ENCODE results near the gene LIME1. TPM values are rescaled to one million over a fixed set of nuclear protein-coding genes. Genes with fewer than 3 reads are reported as not detected.

LIME1 gene
- total RNA-seq, 1 donor from 2014 or later = 16.6 TPM

GRCh38 chr20:63778857-63779256 is 42.4 kb downstream of the LIME1 start:
- no peak for DNase-seq
- H3K4me1 Mint-ChIP-seq (ENCODE audit: low read depth, unreplicated experiment) = peaks cover 29% of the 10 kb centered on the region
- H3K27ac Mint-ChIP-seq (ENCODE audit: unreplicated experiment) = no peak overlapping the region
- H3K4me3 Mint-ChIP-seq (ENCODE audit: unreplicated experiment) = no peak overlapping the region
- TF ChIP-seq, protein P1, sequence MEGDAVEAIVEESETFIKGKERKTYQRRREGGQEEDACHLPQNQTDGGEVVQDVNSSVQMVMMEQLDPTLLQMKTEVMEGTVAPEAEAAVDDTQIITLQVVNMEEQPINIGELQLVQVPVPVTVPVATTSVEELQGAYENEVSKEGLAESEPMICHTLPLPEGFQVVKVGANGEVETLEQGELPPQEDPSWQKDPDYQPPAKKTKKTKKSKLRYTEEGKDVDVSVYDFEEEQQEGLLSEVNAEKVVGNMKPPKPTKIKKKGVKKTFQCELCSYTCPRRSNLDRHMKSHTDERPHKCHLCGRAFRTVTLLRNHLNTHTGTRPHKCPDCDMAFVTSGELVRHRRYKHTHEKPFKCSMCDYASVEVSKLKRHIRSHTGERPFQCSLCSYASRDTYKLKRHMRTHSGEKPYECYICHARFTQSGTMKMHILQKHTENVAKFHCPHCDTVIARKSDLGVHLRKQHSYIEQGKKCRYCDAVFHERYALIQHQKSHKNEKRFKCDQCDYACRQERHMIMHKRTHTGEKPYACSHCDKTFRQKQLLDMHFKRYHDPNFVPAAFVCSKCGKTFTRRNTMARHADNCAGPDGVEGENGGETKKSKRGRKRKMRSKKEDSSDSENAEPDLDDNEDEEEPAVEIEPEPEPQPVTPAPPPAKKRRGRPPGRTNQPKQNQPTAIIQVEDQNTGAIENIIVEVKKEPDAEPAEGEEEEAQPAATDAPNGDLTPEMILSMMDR (IDR thresholded peaks at IDR 0.05; ENCODE audit: partially characterized antibody, unreplicated experiment) = no peak
- H3K9me3 Mint-ChIP-seq (ENCODE audit: unreplicated experiment) = peaks cover 11% of the 10 kb centered on the region
- H3K27me3 Mint-ChIP-seq (ENCODE audit: unreplicated experiment) = peaks cover 9% of the 10 kb centered on the region
- peaks cover 4% of the 10 kb centered on the region for H3K36me3 Mint-ChIP-seq (ENCODE audit: unreplicated experiment)

GRCh38 chr20:63781181-63781580 is 44.7 kb downstream of the LIME1 start:
- no peak overlapping the region for H3K27ac Mint-ChIP-seq (ENCODE audit: unreplicated experiment)
- peaks cover 12% of the 10 kb centered on the region for H3K27me3 Mint-ChIP-seq (ENCODE audit: unreplicated experiment)
- H3K4me1 Mint-ChIP-seq (ENCODE audit: low read depth, unreplicated experiment) = peaks cover 24% of the 10 kb centered on the region
- peaks cover 12% of the 10 kb centered on the region for H3K9me3 Mint-ChIP-seq (ENCODE audit: unreplicated experiment)
- no peak for DNase-seq
- no peaks in the 10 kb centered on the region for H3K36me3 Mint-ChIP-seq (ENCODE audit: unreplicated experiment)
- peak overlapping the region; percentile 25 for H3K4me3 Mint-ChIP-seq (ENCODE audit: unreplicated experiment)
- TF ChIP-seq, protein P1 (IDR thresholded peaks at IDR 0.05; ENCODE audit: partially characterized antibody, unreplicated experiment) = no peak

GRCh38 chr20:63782051-63782471 is 45.6 kb downstream of the LIME1 start:
- DNase-seq = no peak
- Mint-ChIP-seq H3K9me3 (ENCODE audit: unreplicated experiment) (peaks cover 7% of the 10 kb centered on the region), H3K4me1 (ENCODE audit: low read depth, unreplicated experiment) (peaks cover 23% of the 10 kb centered on the region), H3K4me3 (ENCODE audit: unreplicated experiment) (no peak overlapping the region), H3K27ac (ENCODE audit: unreplicated experiment) (no peak overlapping the region), H3K27me3 (ENCODE audit: unreplicated experiment) (peaks cover 12% of the 10 kb centered on the region), H3K36me3 (ENCODE audit: unreplicated experiment) (no peaks in the 10 kb centered on the region)
- TF ChIP-seq, protein P1 (IDR thresholded peaks at IDR 0.05; ENCODE audit: partially characterized antibody, unreplicated experiment) = no peak

DNA sequence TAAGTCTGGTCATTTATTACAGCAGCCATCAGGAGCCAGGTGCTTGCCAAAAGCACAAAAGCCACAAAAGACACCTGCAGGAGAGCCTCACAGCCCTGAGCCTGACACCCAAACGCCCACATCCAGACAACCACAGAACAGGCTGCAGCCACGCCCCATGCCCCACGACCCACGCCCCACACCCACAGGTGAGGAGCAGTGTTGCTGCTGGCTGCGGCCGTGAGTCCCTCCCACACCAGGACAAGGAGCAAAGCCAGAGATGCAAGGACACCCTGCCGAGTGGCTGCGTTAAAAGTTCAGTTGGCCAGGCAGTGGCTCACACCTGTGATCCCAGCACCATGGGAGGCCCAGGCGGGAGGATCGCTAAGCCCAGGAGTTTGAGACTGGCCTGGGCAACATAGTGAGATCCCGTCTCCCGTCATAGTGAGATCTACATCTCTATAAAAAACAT is 46.1 kb downstream of the LIME1 start:
- TF ChIP-seq, protein P1 (IDR thresholded peaks at IDR 0.05; ENCODE audit: partially characterized antibody, unreplicated experiment) = no peak
- peaks cover 9% of the 10 kb centered on the region for H3K9me3 Mint-ChIP-seq (ENCODE audit: unreplicated experiment)
- H3K4me3 Mint-ChIP-seq (ENCODE audit: unreplicated experiment) = no peak overlapping the region
- H3K27ac Mint-ChIP-seq (ENCODE audit: unreplicated experiment) = no peak overlapping the region
- no peak for DNase-seq
- peaks cover 23% of the 10 kb centered on the region for H3K4me1 Mint-ChIP-seq (ENCODE audit: low read depth, unreplicated experiment)
- H3K36me3 Mint-ChIP-seq (ENCODE audit: unreplicated experiment) = no peaks in the 10 kb centered on the region
- H3K27me3 Mint-ChIP-seq (ENCODE audit: unreplicated experiment) = peaks cover 10% of the 10 kb centered on the region

DNA sequence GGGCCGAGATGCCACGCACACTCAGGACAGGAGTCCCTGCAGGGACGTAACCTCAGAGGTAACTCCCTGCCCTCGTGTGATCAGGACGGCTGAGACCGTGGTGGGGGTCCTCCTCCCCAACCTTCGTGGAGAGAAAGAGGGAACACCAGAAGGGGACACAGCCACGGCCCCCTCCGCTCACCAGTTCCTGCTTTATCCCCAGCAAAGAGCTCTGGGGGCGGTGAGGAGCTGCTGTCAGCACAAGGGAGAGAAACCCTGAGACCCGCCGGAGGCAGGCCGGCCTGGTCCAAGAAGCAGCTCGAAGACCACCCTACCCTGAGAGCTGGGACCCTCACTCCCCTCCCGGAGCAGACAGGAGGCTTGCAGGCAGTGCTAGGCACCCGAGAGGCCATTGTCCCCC is 47.5 kb downstream of the LIME1 start:
- Mint-ChIP-seq H3K4me1 (ENCODE audit: low read depth, unreplicated experiment) (peaks cover 18% of the 10 kb centered on the region), H3K27ac (ENCODE audit: unreplicated experiment) (no peak overlapping the region), H3K4me3 (ENCODE audit: unreplicated experiment) (peak overlapping the region; percentile 11), H3K27me3 (ENCODE audit: unreplicated experiment) (peaks cover 13% of the 10 kb centered on the region), H3K9me3 (ENCODE audit: unreplicated experiment) (peaks cover 11% of the 10 kb centered on the region), H3K36me3 (ENCODE audit: unreplicated experiment) (no peaks in the 10 kb centered on the region)
- TF ChIP-seq, protein P1 (IDR thresholded peaks at IDR 0.05; ENCODE audit: partially characterized antibody, unreplicated experiment) = no peak
- DNase-seq = no peak
